ENCODE measurements around the gene ZNRF3.

ZNRF3 gene

DNA sequence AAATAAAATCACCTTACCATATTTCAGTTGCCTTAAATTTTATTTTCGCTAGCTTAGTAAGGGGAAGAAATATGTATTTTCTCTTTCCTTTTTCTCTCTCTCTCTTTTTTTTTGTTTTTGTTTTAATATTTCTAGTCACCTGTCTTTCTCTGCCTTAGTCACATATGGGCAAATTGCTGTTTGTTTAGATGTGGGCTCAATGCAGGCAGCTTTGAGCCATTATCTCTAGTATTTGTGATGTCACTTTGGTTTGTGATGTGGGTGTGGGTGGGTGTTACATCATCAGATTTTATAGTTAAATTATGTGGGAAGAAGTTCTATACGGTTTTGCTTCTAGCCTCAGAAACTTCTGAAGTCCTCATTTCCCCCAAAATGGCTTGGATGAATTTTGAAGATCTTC lies 178.4 kb downstream of the ZNRF3 start, which contains the start of gene C22orf31:
C22orf31 (minus strand) TSS at position 59 of the 400 bp plus-strand sequence; CDS start at position 20, 39 bp downstream.
- Histone ChIP-seq H3K27ac (no peak within 1 kb of the TSS), H3K4me3 (ENCODE audit: low read depth, low read length) (no peak within 1 kb of the TSS), H3K36me3 (no peaks in the 10 kb centered on the region), H3K27me3 (ENCODE audit: insufficient read depth, low read depth, severe bottlenecking) (no peaks in the 10 kb centered on the region), H3K9me3 (ENCODE audit: severe bottlenecking) (no peaks in the 10 kb centered on the region)
- TF ChIP-seq, protein P1, sequence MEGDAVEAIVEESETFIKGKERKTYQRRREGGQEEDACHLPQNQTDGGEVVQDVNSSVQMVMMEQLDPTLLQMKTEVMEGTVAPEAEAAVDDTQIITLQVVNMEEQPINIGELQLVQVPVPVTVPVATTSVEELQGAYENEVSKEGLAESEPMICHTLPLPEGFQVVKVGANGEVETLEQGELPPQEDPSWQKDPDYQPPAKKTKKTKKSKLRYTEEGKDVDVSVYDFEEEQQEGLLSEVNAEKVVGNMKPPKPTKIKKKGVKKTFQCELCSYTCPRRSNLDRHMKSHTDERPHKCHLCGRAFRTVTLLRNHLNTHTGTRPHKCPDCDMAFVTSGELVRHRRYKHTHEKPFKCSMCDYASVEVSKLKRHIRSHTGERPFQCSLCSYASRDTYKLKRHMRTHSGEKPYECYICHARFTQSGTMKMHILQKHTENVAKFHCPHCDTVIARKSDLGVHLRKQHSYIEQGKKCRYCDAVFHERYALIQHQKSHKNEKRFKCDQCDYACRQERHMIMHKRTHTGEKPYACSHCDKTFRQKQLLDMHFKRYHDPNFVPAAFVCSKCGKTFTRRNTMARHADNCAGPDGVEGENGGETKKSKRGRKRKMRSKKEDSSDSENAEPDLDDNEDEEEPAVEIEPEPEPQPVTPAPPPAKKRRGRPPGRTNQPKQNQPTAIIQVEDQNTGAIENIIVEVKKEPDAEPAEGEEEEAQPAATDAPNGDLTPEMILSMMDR (IDR thresholded peaks at IDR 0.05; ENCODE audit: low read depth, low read length), result no peak
- DNase-seq, result no peak

DNA sequence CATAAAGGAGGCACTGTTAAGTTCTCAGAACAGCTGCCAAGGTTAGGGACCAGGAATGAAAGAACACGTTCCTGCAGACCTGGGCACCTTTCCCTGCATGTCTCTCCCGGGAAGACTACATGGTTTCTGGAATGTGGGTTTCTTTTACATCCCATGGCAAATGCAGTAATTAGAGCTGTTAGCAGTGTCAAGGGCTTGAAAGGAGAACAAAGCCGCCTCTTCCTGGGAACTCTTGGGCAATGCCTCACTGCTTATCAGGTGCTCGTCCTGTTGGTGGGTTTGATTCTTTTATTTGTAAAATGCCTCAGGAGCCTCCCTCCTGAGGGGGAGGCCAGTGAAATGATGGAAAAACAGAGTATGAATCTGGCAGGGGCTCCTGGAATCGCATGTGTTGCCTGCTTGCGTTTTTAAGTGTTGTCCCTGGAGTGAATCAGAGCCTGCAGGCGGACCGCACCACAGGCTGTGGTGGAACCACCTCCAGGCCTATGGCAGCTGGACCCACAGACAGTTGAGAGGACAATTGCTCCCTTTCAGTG lies 179.0 kb downstream of the ZNRF3 start:
- TF ChIP-seq, protein P1 (IDR thresholded peaks at IDR 0.05; ENCODE audit: low read depth, low read length), result no peak
- H3K4me3 ChIP-seq (ENCODE audit: low read depth, low read length), result no peak overlapping the region
- no peak for DNase-seq
- H3K27me3 ChIP-seq (ENCODE audit: insufficient read depth, low read depth, severe bottlenecking), result no peaks in the 10 kb centered on the region
- no peaks in the 10 kb centered on the region for H3K9me3 ChIP-seq (ENCODE audit: severe bottlenecking)
- H3K27ac ChIP-seq, result no peak overlapping the region
- H3K36me3 ChIP-seq, result no peaks in the 10 kb centered on the region

- Histone ChIP-seq H3K27ac (no peak overlapping the region), H3K9me3 (ENCODE audit: severe bottlenecking) (no peaks in the 10 kb centered on the region), H3K4me3 (ENCODE audit: low read depth, low read length) (no peak overlapping the region), H3K27me3 (ENCODE audit: insufficient read depth, low read depth, severe bottlenecking) (no peaks in the 10 kb centered on the region), H3K36me3 (no peaks in the 10 kb centered on the region)
- TF ChIP-seq, protein P1 (IDR thresholded peaks at IDR 0.05; ENCODE audit: low read depth, low read length), result no peak
- DNase-seq, result no peak
Observed at GRCh38 chr22:29065468-29066190, 182.3 kb downstream of the ZNRF3 start.

GRCh38 chr22:29069463-29069862 lies 186.1 kb downstream of the ZNRF3 start:
- no peaks in the 10 kb centered on the region for H3K36me3 ChIP-seq
- H3K4me3 ChIP-seq (ENCODE audit: low read depth, low read length), result no peak overlapping the region
- no peaks in the 10 kb centered on the region for H3K27me3 ChIP-seq (ENCODE audit: insufficient read depth, low read depth, severe bottlenecking)
- no peak overlapping the region for H3K27ac ChIP-seq
- peaks cover 2% of the 10 kb centered on the region for H3K9me3 ChIP-seq (ENCODE audit: severe bottlenecking)
- no peak for DNase-seq
- TF ChIP-seq, protein P1 (IDR thresholded peaks at IDR 0.05; ENCODE audit: low read depth, low read length), result no peak

DNA sequence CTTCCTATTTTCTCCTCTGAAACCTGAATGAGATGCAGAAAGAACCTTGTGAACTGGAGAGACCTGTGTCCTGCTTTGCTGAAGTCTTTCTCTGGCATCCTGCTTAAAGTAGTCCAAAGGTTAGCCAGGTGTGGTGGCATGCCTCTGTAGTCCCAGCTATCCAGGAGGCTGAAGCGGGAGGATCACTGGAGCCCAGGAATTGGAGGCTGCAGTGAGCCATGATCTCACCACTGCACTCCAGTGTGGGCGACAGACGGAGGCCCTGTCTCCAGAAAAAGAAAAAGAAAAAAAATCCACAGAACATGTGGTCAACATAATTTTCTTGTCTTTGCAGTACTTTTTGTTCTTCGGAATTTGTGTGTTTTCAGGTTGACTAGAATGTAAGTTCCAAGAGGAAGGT lies 187.1 kb downstream of the ZNRF3 start:
- H3K36me3 ChIP-seq, result no peaks in the 10 kb centered on the region
- no peak overlapping the region for H3K27ac ChIP-seq
- TF ChIP-seq, protein P1 (IDR thresholded peaks at IDR 0.05; ENCODE audit: low read depth, low read length), result no peak
- DNase-seq, result no peak
- H3K4me3 ChIP-seq (ENCODE audit: low read depth, low read length), result no peak overlapping the region
- H3K9me3 ChIP-seq (ENCODE audit: severe bottlenecking), result peaks cover 2% of the 10 kb centered on the region
- no peaks in the 10 kb centered on the region for H3K27me3 ChIP-seq (ENCODE audit: insufficient read depth, low read depth, severe bottlenecking)
